ENCODE results near the gene ROR1.

GRCh38 chr1:63861052-63861691, 87.4 kb downstream of the ROR1 start:
- TF ChIP-seq POU6F1 (CRISPR knock-in tag; IDR thresholded peaks at IDR 0.05; ENCODE audit: borderline replicate concordance, low read depth) (no peak), BACH2 (CRISPR knock-in tag; IDR thresholded peaks at IDR 0.05; ENCODE audit: borderline replicate concordance) (no peak), ZFP3 (CRISPR knock-in tag; IDR thresholded peaks at IDR 0.05) (no peak), CSRNP3 (CRISPR knock-in tag; IDR thresholded peaks at IDR 0.05) (no peak), PATZ1 (CRISPR knock-in tag; IDR thresholded peaks at IDR 0.05; ENCODE audit: borderline replicate concordance) (no peak), ZNF70 (CRISPR knock-in tag; IDR thresholded peaks at IDR 0.05) (no peak), TSHZ2 (CRISPR knock-in tag; IDR thresholded peaks at IDR 0.05) (no peak), ZC3H10 (CRISPR knock-in tag; IDR thresholded peaks at IDR 0.05) (no peak), ESRRG (CRISPR knock-in tag; IDR thresholded peaks at IDR 0.05) (no peak)

Data from SK-N-SH treated with all-trans-retinoic acid at 6 μM for 48 hours (cell line).